ENCODE data around the gene ZDHHC11.
"Not testable (repeated sequence)": the region's sequence is repeated elsewhere in the genome, so short reads cannot be mapped to it uniquely, and the experiment has no call there.

The ZDHHC11 gene

DNA sequence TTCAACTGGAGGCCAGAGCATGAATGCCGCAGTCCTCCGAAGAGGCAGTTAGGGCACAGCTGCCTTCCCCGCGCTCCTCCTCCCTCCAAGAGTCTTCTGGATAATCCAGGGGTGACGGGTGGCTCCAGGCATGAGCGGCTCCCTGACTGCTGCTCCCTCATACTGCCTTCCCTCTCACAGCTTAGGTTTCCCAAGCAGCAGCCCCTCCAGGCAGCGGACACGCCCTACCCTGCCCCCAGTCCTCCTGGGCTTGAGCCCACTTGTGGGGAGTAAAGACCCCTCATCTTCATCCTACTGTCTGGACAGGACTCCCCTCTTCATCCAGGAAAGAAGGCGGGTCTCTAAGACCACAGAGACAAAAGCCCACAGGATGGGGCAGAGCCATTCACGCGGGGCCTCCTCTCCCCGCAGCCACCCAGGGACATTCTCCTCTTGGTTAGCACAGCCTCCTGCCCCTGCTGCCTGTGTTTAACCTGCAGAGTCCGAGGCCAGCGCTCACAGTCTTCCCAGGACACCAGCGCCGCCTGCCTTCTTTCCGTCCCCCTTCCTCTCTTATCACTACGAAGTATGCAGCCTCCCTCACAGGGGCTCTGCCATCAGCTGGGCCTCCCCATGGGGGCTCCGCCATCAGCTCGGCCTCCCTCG lies 5.6 kb downstream of the ZDHHC11 start:
- DNase-seq (ENCODE audit: low spot score): not testable (repeated sequence)

GRCh38 chr5:844426-844825 lies 6.4 kb downstream of the ZDHHC11 start:
- not testable (repeated sequence) for DNase-seq (ENCODE audit: low spot score)

DNA sequence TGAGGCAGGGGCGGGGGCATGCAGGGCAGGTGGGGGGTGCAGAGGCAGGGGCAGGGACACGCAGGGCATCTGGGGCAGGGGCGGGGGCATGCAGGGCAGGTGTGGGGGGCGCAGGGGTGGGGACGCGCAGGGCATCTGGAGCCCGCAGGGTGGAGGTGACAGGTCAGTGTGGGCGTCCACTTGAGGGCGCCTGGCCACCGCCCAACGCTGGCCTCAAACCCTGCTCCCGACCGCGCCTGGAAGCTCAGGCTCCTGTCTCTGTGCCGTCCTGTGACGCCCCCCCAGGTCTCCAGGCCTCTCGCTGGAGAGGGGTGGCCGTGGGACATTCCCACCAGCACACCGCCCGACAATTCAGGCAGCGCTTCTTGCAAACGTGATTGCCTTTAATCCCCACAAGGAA lies 6.9 kb downstream of the ZDHHC11 start:
- not testable (repeated sequence) for DNase-seq (ENCODE audit: low spot score)

- DNase-seq (ENCODE audit: low spot score): not testable (repeated sequence)
Measured at GRCh38 chr5:843371-843770, 7.4 kb downstream of the ZDHHC11 start.

- not testable (repeated sequence) for DNase-seq (ENCODE audit: low spot score)
Measured at GRCh38 chr5:842402-843221, 8.2 kb downstream of the ZDHHC11 start.

DNA sequence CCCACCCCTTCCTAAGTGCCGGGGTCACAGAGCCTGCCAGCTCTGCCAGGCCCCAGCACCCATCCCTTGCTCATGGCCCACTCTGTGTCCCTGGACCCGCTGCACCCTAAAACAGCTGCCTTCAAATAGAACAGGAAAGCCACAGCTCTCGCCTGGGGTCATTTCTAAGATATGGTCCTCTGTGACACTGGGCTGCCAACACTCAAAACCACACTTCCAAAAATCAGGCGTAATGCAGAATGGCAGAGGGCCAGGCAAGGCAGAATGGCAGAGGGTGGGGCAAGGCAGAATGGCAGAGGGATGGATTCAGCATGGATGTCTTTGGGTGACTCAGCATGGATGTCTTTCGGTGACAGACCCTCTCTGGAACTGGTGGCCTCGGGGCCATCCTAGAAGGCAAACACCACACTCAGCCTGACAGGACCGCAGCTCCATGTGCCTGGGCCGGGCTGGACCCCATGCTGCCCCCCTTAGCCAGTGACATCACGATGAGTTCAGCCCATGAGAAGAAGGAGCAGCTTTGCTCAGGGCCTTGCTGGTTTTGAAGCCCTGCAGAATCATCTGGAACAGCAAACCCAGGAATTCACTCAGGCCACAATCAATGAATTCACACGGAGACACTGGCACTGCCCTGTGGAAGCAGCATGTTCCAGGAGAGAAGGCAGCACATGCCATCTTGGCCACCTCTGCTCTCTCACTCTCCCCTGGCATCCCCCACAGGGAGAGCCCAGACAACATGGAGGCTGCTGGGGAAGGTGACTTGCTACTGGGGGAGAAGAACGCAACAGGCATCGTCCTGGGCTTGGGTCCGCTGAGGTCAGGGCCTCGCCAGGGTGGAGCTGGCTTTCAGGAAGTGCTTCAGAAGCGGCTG lies 9.0 kb downstream of the ZDHHC11 start:
- not testable (repeated sequence) for DNase-seq (ENCODE audit: low spot score)

- DNase-seq (ENCODE audit: low spot score): not testable (repeated sequence)
Measured at GRCh38 chr5:840974-841435, 9.8 kb downstream of the ZDHHC11 start.

- not testable (repeated sequence) for DNase-seq (ENCODE audit: low spot score)
Measured at GRCh38 chr5:840118-840973, 10.4 kb downstream of the ZDHHC11 start.

DNA sequence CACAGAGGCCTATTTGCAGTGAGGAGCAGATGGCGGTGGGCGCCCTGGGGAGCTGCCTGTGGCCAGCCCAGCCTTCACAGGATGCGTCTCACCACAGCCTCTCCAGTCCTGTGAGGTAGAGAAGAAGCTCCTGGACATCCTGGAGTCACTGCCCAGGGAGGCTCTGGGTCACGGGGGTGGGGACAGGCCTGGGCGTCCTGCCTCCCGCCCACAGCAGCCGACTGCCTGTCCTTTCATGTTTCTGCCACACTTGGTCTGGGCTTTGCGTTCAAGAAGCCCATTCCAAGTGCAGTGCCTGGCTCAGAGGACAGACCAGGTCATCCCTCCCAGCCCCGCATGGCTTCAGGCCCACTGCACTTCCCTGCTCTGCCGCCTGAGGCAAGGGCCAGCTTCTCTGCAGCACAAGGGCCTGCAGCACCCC lies 12.3 kb downstream of the ZDHHC11 start:
- DNase-seq (ENCODE audit: low spot score): not testable (repeated sequence)

DNA sequence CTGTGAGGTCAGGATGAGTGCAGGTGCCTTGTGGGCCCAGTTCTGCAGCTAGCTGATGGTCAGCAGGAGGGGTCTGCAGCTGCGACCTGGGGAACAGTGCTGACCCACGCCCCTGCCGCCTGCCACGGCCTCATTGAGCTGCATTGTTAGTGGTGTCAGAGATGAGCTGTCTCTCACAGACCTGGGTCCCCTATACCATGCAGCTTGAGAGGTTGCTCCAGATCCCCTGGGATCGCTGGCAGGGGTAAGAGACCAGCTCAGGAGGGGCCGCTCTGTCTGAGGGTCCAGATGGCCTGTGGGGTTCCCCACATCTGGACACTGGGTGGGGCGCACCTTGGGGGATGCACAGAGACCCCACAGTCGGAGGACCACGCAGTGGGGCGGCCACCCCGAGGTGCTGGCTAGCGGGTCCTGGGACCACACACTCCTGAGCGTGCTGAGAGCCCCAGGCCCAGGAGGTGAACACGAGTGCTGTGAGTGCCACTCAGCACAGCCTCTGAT lies 13.1 kb downstream of the ZDHHC11 start:
- DNase-seq (ENCODE audit: low spot score): not testable (repeated sequence)

- DNase-seq (ENCODE audit: low spot score): not testable (repeated sequence)
Measured at GRCh38 chr5:835933-836612, 14.7 kb downstream of the ZDHHC11 start.

- DNase-seq (ENCODE audit: low spot score): not testable (repeated sequence)
Measured at GRCh38 chr5:834013-834412, 16.8 kb downstream of the ZDHHC11 start.

DNA sequence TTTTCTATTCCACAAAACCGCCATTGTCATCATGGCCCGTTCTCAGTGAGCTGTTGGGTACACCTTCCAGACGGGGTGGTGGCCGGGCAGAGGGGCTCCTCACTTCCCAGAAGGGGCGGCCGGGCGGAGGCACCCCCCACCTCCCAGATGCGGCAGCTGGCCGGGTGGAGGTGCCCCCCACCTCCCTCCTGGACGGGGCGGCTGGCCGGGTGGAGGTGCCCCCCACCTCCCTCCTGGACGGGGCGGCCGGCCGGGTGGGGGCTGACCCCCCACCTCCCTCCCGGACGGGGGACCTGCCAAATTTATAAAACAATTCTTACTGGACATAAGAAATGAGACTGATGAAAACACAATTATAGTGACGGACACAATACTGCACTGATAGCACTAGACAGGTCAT lies 22.6 kb downstream of the ZDHHC11 start:
- DNase-seq (ENCODE audit: low spot score): not testable (repeated sequence)

DNA sequence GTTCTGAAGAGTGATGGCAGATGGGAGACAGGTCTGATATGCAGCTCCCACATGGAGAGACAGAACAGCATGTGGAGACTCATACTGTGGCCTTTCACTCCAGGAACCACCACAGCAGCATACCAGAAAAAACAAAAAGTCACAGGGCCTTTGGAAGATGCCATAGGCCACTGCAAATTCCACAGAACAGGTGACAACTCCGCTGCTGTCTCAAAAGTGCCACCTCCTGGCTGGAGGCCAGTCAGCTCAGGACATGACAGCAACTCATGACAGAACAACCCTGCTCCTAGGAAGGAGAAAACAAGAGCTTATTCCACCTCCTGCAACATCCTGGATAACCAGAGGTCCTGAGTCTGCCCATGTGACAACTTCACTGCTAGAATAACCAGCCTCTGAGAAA lies 25.2 kb downstream of the ZDHHC11 start:
- not testable (repeated sequence) for DNase-seq (ENCODE audit: low spot score)

- peak; percentile 29 for DNase-seq (ENCODE audit: low spot score)
Measured at GRCh38 chr5:821504-821903, 29.3 kb downstream of the ZDHHC11 start.

- DNase-seq (ENCODE audit: low spot score): no peak
Measured at GRCh38 chr5:820245-820644, 30.5 kb downstream of the ZDHHC11 start.

- DNase-seq (ENCODE audit: low spot score): no peak
Measured at GRCh38 chr5:819078-819477, 31.7 kb downstream of the ZDHHC11 start.

DNA sequence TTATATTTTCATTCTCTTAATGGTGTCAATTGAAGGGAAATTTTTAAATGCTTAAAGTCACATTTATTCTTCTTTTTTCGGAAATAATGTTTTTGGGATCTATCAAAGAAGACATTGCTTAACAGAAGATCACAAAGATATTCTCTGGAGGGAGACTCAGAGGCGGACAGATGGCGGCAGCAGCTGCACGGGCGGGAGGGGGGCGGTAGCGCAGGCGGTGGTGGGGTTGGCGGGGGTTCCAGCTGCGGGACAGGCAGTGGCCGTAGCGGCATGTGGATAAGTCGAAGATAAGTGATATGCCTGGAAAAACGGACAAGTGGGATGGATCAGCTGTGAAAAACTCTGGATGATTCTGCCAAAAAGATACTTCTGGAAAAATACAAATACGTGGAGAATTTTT lies 34.6 kb downstream of the ZDHHC11 start:
- DNase-seq (ENCODE audit: low spot score): no peak

DNA sequence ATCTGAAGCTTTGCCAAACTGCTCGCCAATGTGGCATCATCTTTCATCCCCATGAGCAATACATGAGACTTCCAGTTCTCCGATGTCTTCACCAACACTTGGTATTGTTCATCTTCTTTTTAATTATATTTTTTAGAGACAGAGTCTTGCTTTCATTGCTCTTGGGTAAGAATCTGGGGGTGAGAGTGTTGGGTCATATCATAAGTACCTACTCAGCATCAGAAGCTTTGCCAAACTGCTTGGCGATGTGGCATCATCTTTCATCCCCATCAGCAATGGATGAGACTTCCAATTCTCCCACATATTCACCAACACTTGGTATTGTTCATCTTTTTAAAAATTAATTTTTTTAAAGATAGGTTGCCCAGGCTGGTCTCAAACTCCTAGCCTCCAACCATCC lies 35.3 kb downstream of the ZDHHC11 start:
- DNase-seq (ENCODE audit: low spot score): no peak

- not testable (repeated sequence) for DNase-seq (ENCODE audit: low spot score)
Measured at GRCh38 chr5:813575-813974, 37.2 kb downstream of the ZDHHC11 start.
